Measurements from ENCODE around the gene DVL3.
"Not testable (repeated sequence)": the region's sequence is repeated elsewhere in the genome, so short reads cannot be mapped to it uniquely, and the experiment has no call there.

Gene DVL3

GRCh38 chr3:184154885-184155643, at the start of gene DVL3:
DVL3 (plus strand) TSS chr3:184155377; CDS start chr3:184155636, 259 bp downstream.
- no peak for TF ChIP-seq Cebpa-rat (IDR thresholded peaks at IDR 0.05)
- no peaks in the 10 kb centered on the region for H3K9me3 ChIP-seq (replicated peaks in 1 of 11)
- peaks cover 0 to 7% (median 0%) of the 10 kb centered on the region in 11 experiments; a peak in 4 of 22 replicates for H3K36me3 ChIP-seq
- H3K4me3 ChIP-seq: peak within 1 kb of the TSS; percentile 76 to 98 (median 90)
- H3K27ac ChIP-seq: peak within 1 kb of the TSS; percentile 77 to 89 (median 87)
- peaks cover 18 to 45% (median 38%) of the 10 kb centered on the region in 11 experiments; a peak in 19 of 22 replicates for H4K20me1 ChIP-seq
- H3K27me3 ChIP-seq: no peaks in the 10 kb centered on the region
- peak within 1 kb of the TSS; percentile 86 to 96 (median 91) for H3K9ac ChIP-seq
- peak within 1 kb of the TSS; percentile 95 to 99 (median 98) for H3K4me2 ChIP-seq
- peaks cover 33 to 45% (median 42%) of the 10 kb centered on the region in 10 experiments for H3K4me1 ChIP-seq

- no peaks in the 10 kb centered on the region for H4K20me1 ChIP-seq
- no peak overlapping the region for H3K9ac ChIP-seq
- peak overlapping the region in 4 of 11 experiments; percentile 35 to 60 (median 56); a peak in 7 of 22 replicates for H3K4me2 ChIP-seq
- no peak overlapping the region; a peak in 1 of 22 replicates for H3K27ac ChIP-seq
- no peak for TF ChIP-seq Cebpa-rat (IDR thresholded peaks at IDR 0.05)
- no peaks in the 10 kb centered on the region for H3K36me3 ChIP-seq
- no peaks in the 10 kb centered on the region for H3K27me3 ChIP-seq
- H3K9me3 ChIP-seq (replicated peaks in 1 of 11): no peaks in the 10 kb centered on the region
- peaks cover 0 to 10% (median 0%) of the 10 kb centered on the region in 10 experiments; a peak in 8 of 20 replicates for H3K4me1 ChIP-seq
- H3K4me3 ChIP-seq: no peak overlapping the region
These were observed 44.9 kb upstream of the DVL3 start for GRCh38 chr3:184110316-184110725.

- H3K36me3 ChIP-seq: no peaks in the 10 kb centered on the region
- H3K4me2 ChIP-seq: no peak overlapping the region
- H3K9ac ChIP-seq: no peak overlapping the region
- H3K27ac ChIP-seq: no peak overlapping the region
- H3K27me3 ChIP-seq: no peaks in the 10 kb centered on the region
- H3K4me1 ChIP-seq: peaks cover 0 to 4% (median 0%) of the 10 kb centered on the region in 10 experiments; a peak in 1 of 20 replicates
- no peak for TF ChIP-seq Cebpa-rat (IDR thresholded peaks at IDR 0.05)
- no peaks in the 10 kb centered on the region for H3K9me3 ChIP-seq (replicated peaks in 1 of 11)
- H3K4me3 ChIP-seq: no peak overlapping the region
- no peaks in the 10 kb centered on the region for H4K20me1 ChIP-seq
These were observed 39.2 kb upstream of the DVL3 start for GRCh38 chr3:184116017-184116416.

- Histone ChIP-seq H3K36me3 (no peaks in the 10 kb centered on the region), H3K4me1 (peaks cover 0 to 5% (median 0%) of the 10 kb centered on the region in 10 experiments; a peak in 1 of 20 replicates), H3K4me3 (no peak overlapping the region), H3K27ac (no peak overlapping the region), H3K9ac (no peak overlapping the region), H3K9me3 (replicated peaks in 1 of 11) (no peaks in the 10 kb centered on the region), H3K4me2 (no peak overlapping the region), H4K20me1 (no peaks in the 10 kb centered on the region), H3K27me3 (no peaks in the 10 kb centered on the region)
- no peak for TF ChIP-seq Cebpa-rat (IDR thresholded peaks at IDR 0.05)
These were observed 37.5 kb upstream of the DVL3 start for GRCh38 chr3:184117636-184118035.

GRCh38 chr3:184121031-184121430, 34.1 kb upstream of the DVL3 start:
- not testable (repeated sequence) for H3K4me1 ChIP-seq; H3K27me3 ChIP-seq; H3K9me3 ChIP-seq (replicated peaks in 1 of 11); H4K20me1 ChIP-seq; H3K36me3 ChIP-seq; H3K27ac ChIP-seq; H3K4me2 ChIP-seq; H3K9ac ChIP-seq; H3K4me3 ChIP-seq

- no peak overlapping the region for H3K4me2 ChIP-seq
- no peaks in the 10 kb centered on the region for H3K27me3 ChIP-seq
- TF ChIP-seq Cebpa-rat (IDR thresholded peaks at IDR 0.05): no peak
- H3K36me3 ChIP-seq: no peaks in the 10 kb centered on the region
- H3K9ac ChIP-seq: no peak overlapping the region
- H3K4me3 ChIP-seq: no peak overlapping the region
- H3K27ac ChIP-seq: no peak overlapping the region
- no peaks in the 10 kb centered on the region for H4K20me1 ChIP-seq
- H3K4me1 ChIP-seq: peaks cover 0 to under 1% (median 0%) of the 10 kb centered on the region in 10 experiments; a peak in 1 of 20 replicates
- no peaks in the 10 kb centered on the region for H3K9me3 ChIP-seq (replicated peaks in 1 of 11)
These were observed 29.2 kb upstream of the DVL3 start for GRCh38 chr3:184126006-184126405.

- H4K20me1 ChIP-seq: no peaks in the 10 kb centered on the region
- no peak overlapping the region for H3K9ac ChIP-seq
- no peaks in the 10 kb centered on the region for H3K9me3 ChIP-seq (replicated peaks in 1 of 11)
- H3K4me1 ChIP-seq: peaks cover 3 to 10% (median 6%) of the 10 kb centered on the region in 10 experiments; a peak in 17 of 20 replicates
- no peak for TF ChIP-seq Cebpa-rat (IDR thresholded peaks at IDR 0.05)
- no peaks in the 10 kb centered on the region for H3K36me3 ChIP-seq
- H3K4me2 ChIP-seq: no peak overlapping the region
- H3K27me3 ChIP-seq: no peaks in the 10 kb centered on the region
- no peak overlapping the region for H3K27ac ChIP-seq
- H3K4me3 ChIP-seq: no peak overlapping the region
These were observed 26.2 kb upstream of the DVL3 start for GRCh38 chr3:184129012-184129411.

GRCh38 chr3:184132945-184133344, 22.2 kb upstream of the DVL3 start:
- Histone ChIP-seq H3K4me1 (peaks cover 20 to 28% (median 25%) of the 10 kb centered on the region in 10 experiments), H4K20me1 (peaks cover 0 to 22% (median 18%) of the 10 kb centered on the region in 11 experiments; a peak in 20 of 22 replicates), H3K9ac (no peak overlapping the region), H3K27ac (no peak overlapping the region), H3K9me3 (replicated peaks in 1 of 11) (no peaks in the 10 kb centered on the region), H3K4me3 (no peak overlapping the region), H3K4me2 (peak overlapping the region in 1 of 11 experiments; percentile 99; a peak in 2 of 22 replicates), H3K36me3 (peaks cover 6 to 12% (median 10%) of the 10 kb centered on the region in 11 experiments; a peak in 21 of 22 replicates), H3K27me3 (no peaks in the 10 kb centered on the region)
- TF ChIP-seq Cebpa-rat (IDR thresholded peaks at IDR 0.05): no peak

GRCh38 chr3:184133840-184134745, 21.1 kb upstream of the DVL3 start:
- Histone ChIP-seq H3K4me2 (peak overlapping the region; percentile 90 to 99 (median 95)), H3K27ac (peak overlapping the region in 10 of 11 experiments; percentile 80 to 96 (median 93); a peak in 19 of 22 replicates), H3K9ac (peak overlapping the region; percentile 85 to 97 (median 95)), H3K4me3 (peak overlapping the region; percentile 81 to 95 (median 89)), H3K27me3 (no peaks in the 10 kb centered on the region), H3K4me1 (peaks cover 20 to 30% (median 26%) of the 10 kb centered on the region in 10 experiments), H3K9me3 (replicated peaks in 1 of 11) (no peaks in the 10 kb centered on the region), H4K20me1 (peaks cover 0 to 34% (median 29%) of the 10 kb centered on the region in 11 experiments; a peak in 20 of 22 replicates), H3K36me3 (peaks cover 17 to 23% (median 21%) of the 10 kb centered on the region in 11 experiments)
- TF ChIP-seq Cebpa-rat (IDR thresholded peaks at IDR 0.05): no peak
